GF-D8 (cell line): ENCODE results near the gene IPMK.

Source experiments
- DNase-seq: peaks from one replicate; lab custom pipeline; 2025; lab: John Stamatoyannopoulos, UW

The IPMK gene

DNA sequence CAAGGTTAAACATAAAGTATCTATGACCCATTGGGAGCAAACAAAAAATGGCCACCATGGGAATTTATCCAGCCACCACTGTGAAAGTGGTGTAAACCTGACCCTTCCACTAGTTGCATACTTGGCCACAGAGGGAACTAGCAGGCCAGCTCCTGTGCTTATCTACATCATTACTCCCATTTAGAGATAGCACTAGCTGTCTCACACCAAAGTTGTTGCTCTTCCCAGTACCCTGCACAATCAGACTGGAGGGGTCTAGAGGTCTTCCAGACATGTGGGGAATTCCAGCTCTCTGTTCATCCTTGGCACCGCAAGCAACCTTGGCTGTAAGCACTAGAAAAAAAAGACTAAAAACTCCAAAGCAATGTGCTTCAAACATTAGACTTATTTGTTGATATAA, 113.9 kb downstream of the IPMK start:
- DNase-seq, result no peak

DNA sequence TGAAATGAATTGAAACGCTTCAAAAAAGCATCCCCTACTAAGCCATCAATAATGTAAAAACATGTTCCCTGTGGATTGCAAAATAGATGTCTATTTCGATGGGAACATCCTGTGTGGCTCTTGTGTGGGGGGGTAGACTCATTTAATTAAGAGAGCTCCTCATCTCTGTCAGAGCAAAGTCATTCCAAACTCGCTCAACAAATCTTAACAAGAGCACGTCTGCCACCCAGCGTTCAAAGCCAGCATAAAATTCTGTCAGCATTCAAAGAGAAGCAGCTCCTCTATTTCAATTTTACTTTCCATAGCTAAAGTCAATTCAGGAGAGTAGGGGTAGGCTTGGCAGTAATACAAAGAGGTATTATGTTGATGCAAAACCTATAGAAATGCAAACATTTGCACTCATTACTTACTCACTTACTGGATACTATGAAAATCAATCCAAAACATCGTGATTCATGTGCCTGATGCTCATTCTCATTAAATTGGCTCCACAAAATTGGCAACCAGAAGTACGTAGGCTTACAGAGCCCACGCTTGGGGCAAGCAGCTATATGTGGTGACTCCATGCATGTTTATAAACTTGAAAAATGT, 114.9 kb downstream of the IPMK start:
- DNase-seq, result no peak

DNA sequence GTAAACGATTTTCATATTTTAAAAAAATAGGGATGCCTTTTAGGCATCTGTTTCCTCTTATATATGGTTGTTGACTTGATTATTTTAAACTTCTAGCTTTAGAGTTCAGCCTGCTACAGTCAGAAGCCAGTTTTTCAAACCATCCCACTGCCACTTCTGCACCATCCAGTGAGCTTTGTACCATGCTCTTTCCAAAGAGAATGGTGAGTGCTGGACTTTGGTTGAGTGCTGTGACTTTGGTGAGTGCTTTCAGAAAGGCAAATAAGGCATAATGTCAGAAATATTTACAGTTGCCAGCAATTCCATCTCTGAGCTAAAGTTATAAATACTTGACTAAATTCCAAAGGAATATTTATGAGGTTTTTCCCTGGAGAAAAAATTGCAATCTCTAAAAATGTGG, 117.4 kb downstream of the IPMK start:
- DNase-seq, result no peak

- DNase-seq, result no peak
Measured at GRCh38 chr10:58143944-58144343, 123.8 kb downstream of the IPMK start.
